Measurements from ENCODE around the gene SECTM1. TPM values are rescaled to one million over a fixed set of nuclear protein-coding genes. Genes with fewer than 3 reads are reported as not detected.

The SECTM1 gene
- total RNA-seq, 1 experiment from 2014 or later = not detected

DNA sequence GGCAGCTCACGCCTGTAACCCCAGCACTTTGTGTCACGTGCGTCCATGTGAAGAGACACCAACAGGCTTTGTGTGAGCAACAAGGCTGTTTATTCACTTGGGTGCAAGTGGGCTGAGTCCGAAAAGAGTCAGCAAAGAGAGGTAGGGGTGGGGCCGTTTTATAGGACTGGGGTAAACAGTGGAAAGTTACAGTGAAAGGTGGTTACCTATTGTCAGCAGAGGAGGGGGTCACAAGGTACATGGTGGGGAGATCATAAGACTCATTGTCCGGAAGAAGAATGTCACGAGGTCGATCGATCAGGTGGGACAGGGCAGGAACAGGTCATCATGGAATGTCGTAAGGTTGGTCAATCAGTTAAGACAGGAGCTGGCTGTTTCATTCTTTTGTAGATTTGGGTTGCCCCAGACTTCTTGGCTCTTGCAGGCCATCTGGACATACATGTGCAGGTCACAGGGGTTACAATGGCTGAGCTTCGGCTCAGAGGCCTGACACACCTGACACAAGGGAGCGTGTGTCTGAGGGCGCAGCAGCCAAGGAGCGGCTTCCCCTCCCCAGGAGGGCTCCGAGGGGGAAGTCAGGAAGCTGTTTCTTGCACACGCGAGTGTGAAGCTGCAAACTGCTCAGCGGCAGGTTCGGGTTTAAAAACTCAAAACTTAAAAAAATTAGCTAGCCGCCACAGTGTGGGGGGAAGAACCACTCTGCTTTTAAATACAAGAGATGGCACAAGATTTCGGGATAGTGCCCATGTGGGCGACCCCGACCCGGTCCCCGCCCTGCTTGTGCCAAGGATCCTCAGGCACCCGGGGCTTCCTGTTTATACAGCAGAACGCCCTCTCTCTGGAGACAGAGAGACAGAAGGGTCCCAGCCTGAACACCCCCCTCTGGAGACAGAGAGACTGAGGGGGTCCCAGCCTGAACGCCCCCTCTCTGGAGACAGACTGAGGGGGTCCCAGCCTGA, 13.1 kb upstream of the SECTM1 start:
- Histone ChIP-seq H3K4me2 (ENCODE audit: low read depth, low read length, poor library complexity, severe bottlenecking) (no peak overlapping the region), H3K4me3 (ENCODE audit: low read length) (no peak overlapping the region), H3K27ac (ENCODE audit: low read length) (no peak overlapping the region), H2AFZ (ENCODE audit: low read length) (no peak overlapping the region), H3K27me3 (ENCODE audit: low read length) (no peaks in the 10 kb centered on the region), H3K4me1 (ENCODE audit: low read length) (no peaks in the 10 kb centered on the region), H3K9me2 (replicated peaks; ENCODE audit: insufficient read depth, low read length) (no peaks in the 10 kb centered on the region), H3K9me3 (ENCODE audit: low read length) (no peaks in the 10 kb centered on the region), H3K9ac (ENCODE audit: low read length) (no peak overlapping the region), H4K20me1 (ENCODE audit: insufficient read depth, low read depth, low read length) (no peaks in the 10 kb centered on the region), H3K79me2 (ENCODE audit: low read length) (no peaks in the 10 kb centered on the region), H3K36me3 (ENCODE audit: insufficient read depth, low read length) (no peaks in the 10 kb centered on the region)
- DNase-seq = no peak

DNA sequence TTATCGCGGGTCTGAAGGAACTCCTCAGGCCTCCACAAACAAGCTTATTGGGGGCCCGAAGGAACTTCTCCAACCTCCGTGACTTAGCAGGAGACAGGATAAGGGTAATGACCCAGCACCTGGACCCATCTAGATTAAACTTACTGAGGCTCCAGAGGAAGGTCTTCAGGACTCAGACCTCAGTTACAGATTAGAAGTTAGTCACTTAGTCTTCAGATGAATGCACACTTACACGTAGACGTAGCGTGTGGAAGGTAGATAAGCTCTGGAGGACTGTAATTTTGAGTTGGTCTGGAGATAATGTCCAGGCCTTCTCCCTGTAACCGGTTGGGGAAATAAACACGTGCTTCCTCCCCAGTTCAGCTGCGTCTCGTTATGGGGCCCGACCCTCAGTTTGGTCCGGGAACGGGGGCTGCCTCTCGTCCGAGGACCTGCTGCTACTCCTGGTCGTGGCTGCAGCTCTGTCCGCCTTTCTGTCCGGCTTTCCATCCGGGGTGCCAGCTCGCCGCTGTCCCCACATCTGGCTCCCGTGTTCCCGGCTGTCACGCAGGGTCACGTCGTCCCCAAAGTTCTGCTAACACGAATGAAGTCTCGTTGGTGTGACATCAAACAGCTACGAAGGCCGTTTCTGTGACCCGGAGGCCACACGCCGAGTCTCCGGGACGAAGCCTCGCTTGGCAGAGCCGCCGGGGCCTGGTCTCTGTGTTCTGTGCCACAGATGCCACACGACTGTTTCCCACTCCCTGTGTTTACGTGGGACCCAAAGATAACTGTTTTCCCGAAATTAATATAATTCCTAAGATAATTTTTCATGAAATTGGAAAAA, 11.8 kb upstream of the SECTM1 start:
- Histone ChIP-seq H3K4me2 (ENCODE audit: low read depth, low read length, poor library complexity, severe bottlenecking) (no peak overlapping the region), H3K4me1 (ENCODE audit: low read length) (no peaks in the 10 kb centered on the region), H3K9me2 (replicated peaks; ENCODE audit: insufficient read depth, low read length) (no peaks in the 10 kb centered on the region), H3K27ac (ENCODE audit: low read length) (no peak overlapping the region), H3K36me3 (ENCODE audit: insufficient read depth, low read length) (no peaks in the 10 kb centered on the region), H3K9ac (ENCODE audit: low read length) (no peak overlapping the region), H3K9me3 (ENCODE audit: low read length) (no peaks in the 10 kb centered on the region), H3K27me3 (ENCODE audit: low read length) (no peaks in the 10 kb centered on the region), H4K20me1 (ENCODE audit: insufficient read depth, low read depth, low read length) (no peaks in the 10 kb centered on the region), H2AFZ (ENCODE audit: low read length) (no peak overlapping the region), H3K4me3 (ENCODE audit: low read length) (no peak overlapping the region), H3K79me2 (ENCODE audit: low read length) (no peaks in the 10 kb centered on the region)
- DNase-seq = no peak

DNA sequence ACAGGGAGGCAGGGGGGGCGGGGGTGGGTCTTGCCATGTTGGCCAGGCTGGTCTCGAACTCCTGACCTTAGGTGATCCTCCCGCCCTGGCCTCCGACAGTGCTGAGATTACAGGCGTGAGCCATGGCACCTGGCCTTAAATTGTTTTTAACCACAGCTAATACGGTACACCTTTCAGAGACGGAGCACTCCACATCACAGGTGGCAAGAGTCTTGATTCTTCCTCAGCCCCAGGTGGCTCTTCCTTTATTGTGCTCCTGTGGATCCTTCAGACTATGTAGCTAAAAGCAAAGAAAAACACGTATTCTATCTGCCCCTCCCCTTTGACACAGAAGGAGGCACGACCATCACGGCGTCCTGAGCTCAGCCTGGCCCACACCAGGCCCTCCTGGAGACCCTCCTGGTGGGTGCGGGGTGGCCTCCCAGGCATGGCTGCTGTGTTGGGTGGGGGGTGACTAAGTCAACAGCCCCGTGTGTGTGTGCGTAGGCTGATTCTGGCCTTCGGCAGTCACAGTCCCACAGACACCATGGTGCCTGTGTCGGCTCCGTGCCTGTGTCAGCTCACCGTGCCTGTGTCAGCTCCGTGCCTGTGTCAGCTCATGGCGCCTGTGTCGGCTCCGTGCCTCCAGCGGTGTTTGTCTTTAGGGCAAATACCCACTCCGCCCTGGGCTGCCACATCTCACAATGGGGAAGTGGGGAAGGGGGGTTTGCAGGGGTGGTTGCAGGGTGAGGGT, 10.8 kb upstream of the SECTM1 start:
- Histone ChIP-seq H3K27me3 (ENCODE audit: low read length) (no peaks in the 10 kb centered on the region), H2AFZ (ENCODE audit: low read length) (no peak overlapping the region), H3K9me3 (ENCODE audit: low read length) (no peaks in the 10 kb centered on the region), H3K27ac (ENCODE audit: low read length) (no peak overlapping the region), H3K4me3 (ENCODE audit: low read length) (no peak overlapping the region), H3K79me2 (ENCODE audit: low read length) (no peaks in the 10 kb centered on the region), H3K4me2 (ENCODE audit: low read depth, low read length, poor library complexity, severe bottlenecking) (no peak overlapping the region), H3K9me2 (replicated peaks; ENCODE audit: insufficient read depth, low read length) (no peaks in the 10 kb centered on the region), H3K4me1 (ENCODE audit: low read length) (no peaks in the 10 kb centered on the region), H3K36me3 (ENCODE audit: insufficient read depth, low read length) (no peaks in the 10 kb centered on the region), H4K20me1 (ENCODE audit: insufficient read depth, low read depth, low read length) (no peaks in the 10 kb centered on the region), H3K9ac (ENCODE audit: low read length) (no peak overlapping the region)
- no peak for DNase-seq

- H3K9ac ChIP-seq (ENCODE audit: low read length) = no peak overlapping the region
- DNase-seq = no peak
- no peak overlapping the region for H3K4me2 ChIP-seq (ENCODE audit: low read depth, low read length, poor library complexity, severe bottlenecking)
Observed at GRCh38 chr17:82343560-82343959, 10.0 kb upstream of the SECTM1 start.

GRCh38 chr17:82342361-82343079, 9.0 kb upstream of the SECTM1 start:
- H3K27ac ChIP-seq (ENCODE audit: low read length) = no peak overlapping the region

More at GRCh38 chr17:82343560-82343959, 10.0 kb upstream of the SECTM1 start:
- no peaks in the 10 kb centered on the region for H3K79me2 ChIP-seq (ENCODE audit: low read length)
- no peak overlapping the region for H2AFZ ChIP-seq (ENCODE audit: low read length)
- H3K4me3 ChIP-seq (ENCODE audit: low read length) = no peak overlapping the region
- no peaks in the 10 kb centered on the region for H3K9me3 ChIP-seq (ENCODE audit: low read length)
- H3K27ac ChIP-seq (ENCODE audit: low read length) = no peak overlapping the region
- no peaks in the 10 kb centered on the region for H4K20me1 ChIP-seq (ENCODE audit: insufficient read depth, low read depth, low read length)
- H3K36me3 ChIP-seq (ENCODE audit: insufficient read depth, low read length) = no peaks in the 10 kb centered on the region
- no peaks in the 10 kb centered on the region for H3K9me2 ChIP-seq (replicated peaks; ENCODE audit: insufficient read depth, low read length)
- H3K4me1 ChIP-seq (ENCODE audit: low read length) = no peaks in the 10 kb centered on the region
- no peaks in the 10 kb centered on the region for H3K27me3 ChIP-seq (ENCODE audit: low read length)

GRCh38 chr17:82339634-82340580, 6.3 kb upstream of the SECTM1 start:
- Histone ChIP-seq H3K4me3 (ENCODE audit: low read length) (no peak overlapping the region), H2AFZ (ENCODE audit: low read length) (no peak overlapping the region), H4K20me1 (ENCODE audit: insufficient read depth, low read depth, low read length) (no peaks in the 10 kb centered on the region), H3K9me2 (replicated peaks; ENCODE audit: insufficient read depth, low read length) (no peaks in the 10 kb centered on the region), H3K4me2 (ENCODE audit: low read depth, low read length, poor library complexity, severe bottlenecking) (no peak overlapping the region), H3K9ac (ENCODE audit: low read length) (no peak overlapping the region), H3K4me1 (ENCODE audit: low read length) (peaks cover 5% of the 10 kb centered on the region; the same call in 1 of the 2 replicates), H3K27ac (ENCODE audit: low read length) (no peak overlapping the region), H3K36me3 (ENCODE audit: insufficient read depth, low read length) (no peaks in the 10 kb centered on the region), H3K27me3 (ENCODE audit: low read length) (no peaks in the 10 kb centered on the region), H3K79me2 (ENCODE audit: low read length) (no peaks in the 10 kb centered on the region), H3K9me3 (ENCODE audit: low read length) (no peaks in the 10 kb centered on the region)
- DNase-seq = no peak

More at GRCh38 chr17:82342361-82343079, 9.0 kb upstream of the SECTM1 start:
- H3K9me2 ChIP-seq (replicated peaks; ENCODE audit: insufficient read depth, low read length) = no peaks in the 10 kb centered on the region
- H4K20me1 ChIP-seq (ENCODE audit: insufficient read depth, low read depth, low read length) = no peaks in the 10 kb centered on the region
- H3K4me3 ChIP-seq (ENCODE audit: low read length) = no peak overlapping the region
- no peaks in the 10 kb centered on the region for H3K27me3 ChIP-seq (ENCODE audit: low read length)
- H3K4me1 ChIP-seq (ENCODE audit: low read length) = no peaks in the 10 kb centered on the region
- H3K36me3 ChIP-seq (ENCODE audit: insufficient read depth, low read length) = no peaks in the 10 kb centered on the region
- DNase-seq = no peak
- no peaks in the 10 kb centered on the region for H3K9me3 ChIP-seq (ENCODE audit: low read length)
- no peaks in the 10 kb centered on the region for H3K79me2 ChIP-seq (ENCODE audit: low read length)
- H2AFZ ChIP-seq (ENCODE audit: low read length) = no peak overlapping the region
- H3K9ac ChIP-seq (ENCODE audit: low read length) = no peak overlapping the region
- no peak overlapping the region for H3K4me2 ChIP-seq (ENCODE audit: low read depth, low read length, poor library complexity, severe bottlenecking)

Measured in Karpas-422 (cell line).